ENCODE measurements around the gene TPK1. TPM values are rescaled to one million over a fixed set of nuclear protein-coding genes. Genes with fewer than 3 reads are reported as not detected.

TPK1 gene
- total RNA-seq, 1 experiment from 2014 or later = 29.4 TPM

- DNase-seq (ENCODE audit: extremely low read depth, low read depth) = no peak
Observed at GRCh38 chr7:144545330-144545729, 290.5 kb downstream of the TPK1 start.

- no peak for DNase-seq (ENCODE audit: extremely low read depth, low read depth)
Observed at GRCh38 chr7:144534655-144535395, 301.0 kb downstream of the TPK1 start.

- no peak for DNase-seq (ENCODE audit: extremely low read depth, low read depth)
Observed at GRCh38 chr7:144534196-144534595, 301.7 kb downstream of the TPK1 start.

- DNase-seq (ENCODE audit: extremely low read depth, low read depth) = no peak
Observed at GRCh38 chr7:144531181-144531580, 304.7 kb downstream of the TPK1 start.

GRCh38 chr7:144529269-144529926 lies 306.5 kb downstream of the TPK1 start:
- DNase-seq (ENCODE audit: extremely low read depth, low read depth) = no peak

GRCh38 chr7:144528536-144529045 lies 307.3 kb downstream of the TPK1 start:
- no peak for DNase-seq (ENCODE audit: extremely low read depth, low read depth)

- no peak for DNase-seq (ENCODE audit: extremely low read depth, low read depth)
Observed at GRCh38 chr7:144527051-144527471, 308.8 kb downstream of the TPK1 start.

- DNase-seq (ENCODE audit: extremely low read depth, low read depth) = no peak
Observed at GRCh38 chr7:144525956-144526355, 309.9 kb downstream of the TPK1 start.

- DNase-seq (ENCODE audit: extremely low read depth, low read depth) = no peak
Observed at GRCh38 chr7:144524271-144524670, 311.6 kb downstream of the TPK1 start.

GRCh38 chr7:144523621-144524020 lies 312.2 kb downstream of the TPK1 start:
- no peak for DNase-seq (ENCODE audit: extremely low read depth, low read depth)

- DNase-seq (ENCODE audit: extremely low read depth, low read depth) = no peak
Observed at GRCh38 chr7:144519925-144520324, 315.9 kb downstream of the TPK1 start.

- no peak for DNase-seq (ENCODE audit: extremely low read depth, low read depth)
Observed at GRCh38 chr7:144518360-144518759, 317.5 kb downstream of the TPK1 start.

- DNase-seq (ENCODE audit: extremely low read depth, low read depth) = no peak
Observed at GRCh38 chr7:144517749-144518148, 318.1 kb downstream of the TPK1 start.

- DNase-seq (ENCODE audit: extremely low read depth, low read depth) = no peak
Observed at GRCh38 chr7:144516729-144517525, 318.9 kb downstream of the TPK1 start.

GRCh38 chr7:144513334-144513733 lies 322.5 kb downstream of the TPK1 start:
- DNase-seq (ENCODE audit: extremely low read depth, low read depth) = no peak

GRCh38 chr7:144510621-144511020 lies 325.2 kb downstream of the TPK1 start:
- DNase-seq (ENCODE audit: extremely low read depth, low read depth) = no peak

GRCh38 chr7:144508702-144509101 lies 327.2 kb downstream of the TPK1 start:
- no peak for DNase-seq (ENCODE audit: extremely low read depth, low read depth)

GRCh38 chr7:144503215-144503614 lies 332.6 kb downstream of the TPK1 start:
- no peak for DNase-seq (ENCODE audit: extremely low read depth, low read depth)

- no peak for DNase-seq (ENCODE audit: extremely low read depth, low read depth)
Observed at GRCh38 chr7:144500225-144500624, 335.6 kb downstream of the TPK1 start.

- no peak for DNase-seq (ENCODE audit: extremely low read depth, low read depth)
Observed at GRCh38 chr7:144497282-144497681, 338.6 kb downstream of the TPK1 start.

- no peak for DNase-seq (ENCODE audit: extremely low read depth, low read depth)
Observed at GRCh38 chr7:144494355-144494754, 341.5 kb downstream of the TPK1 start.
